HepG2 (cell line): Measurements from ENCODE around the gene SPDYE6. TPM values are rescaled to one million over a fixed set of nuclear protein-coding genes. Genes with fewer than 3 reads are reported as not detected.
A peak's percentile ranks its signal among the peaks of the same experiment; 100 is the strongest.

ENCODE experiments used
- FOSL2 ChIP-seq: sonication (generic); formaldehyde crosslinking; IDR thresholded peaks from 2 replicates; pipeline ENCODE4 v1.4.0; 2020; ENCODE audit warnings: missing genetic modification reagents
- HMGXB4 ChIP-seq, 2 experiments: sonication (generic) in 1 of 2; formaldehyde crosslinking in 1 of 2; IDR thresholded peaks; 2 replicates each; pipeline versions ENCODE4 v1.4.0 to v1.6.1; 2018 to 2020; ENCODE audit warnings: missing genetic modification reagents in 2 of 2, borderline replicate concordance in 1 of 2, low read depth in 1 of 2, mild to moderate bottlenecking in 1 of 2, missing biosample characterization in 1 of 2
- HNF1B ChIP-seq: sonication (generic); formaldehyde crosslinking; IDR thresholded peaks from 2 replicates; pipeline ENCODE4 v1.5.1; 2020; ENCODE audit warnings: mild to moderate bottlenecking, moderate library complexity, missing genetic modification reagents
- HNRNPL ChIP-seq: fragments of 200-400 bp; formaldehyde crosslinking; IDR thresholded peaks from 2 replicates; pipeline ENCODE4 v1.6.1; 2017; ENCODE audit warnings: mild to moderate bottlenecking, low read depth, low read length
- JARID2 ChIP-seq: sonication (generic); formaldehyde crosslinking; IDR thresholded peaks from 2 replicates; pipeline ENCODE4 v1.8.1; 2023; ENCODE audit warnings: missing genetic modification reagents, inconsistent platforms; ENCODE audit not compliant: insufficient replicate concordance
- KLF12 ChIP-seq: sonication (generic); formaldehyde crosslinking; IDR thresholded peaks from 2 replicates; pipeline ENCODE4 v1.4.0; 2020; ENCODE audit warnings: missing genetic modification reagents, borderline replicate concordance
- POLR2A ChIP-seq, 2 experiments: IDR thresholded peaks; 2 replicates each; pipeline ENCODE4 v1.6.1; 2011; ENCODE audit warnings: low read depth in 2 of 2, low read length in 2 of 2, mild to moderate bottlenecking in 1 of 2, moderate library complexity in 1 of 2; ENCODE audit not compliant: insufficient read depth in 1 of 2
- RAD21 ChIP-seq: fragments of 450-650 bp; formaldehyde crosslinking; IDR thresholded peaks from 2 replicates; pipeline ENCODE4 v1.5.0; 2020; ENCODE audit warnings: mild to moderate bottlenecking
- SP4 ChIP-seq: sonication (generic); formaldehyde crosslinking; IDR thresholded peaks from 2 replicates; pipeline ENCODE4 v1.8.1; 2023; ENCODE audit warnings: mild to moderate bottlenecking, missing genetic modification reagents
- XRCC5 ChIP-seq: fragments of 200-400 bp; formaldehyde crosslinking; optimal IDR thresholded peaks from 2 replicates; pipeline ENCODE3; 2017; ENCODE audit warnings: mild to moderate bottlenecking, low read length
- ZNF460 ChIP-seq: sonication (generic); formaldehyde crosslinking; IDR thresholded peaks from 2 replicates; pipeline ENCODE4 v1.5.1; 2020; ENCODE audit warnings: missing genetic modification reagents, mild to moderate bottlenecking, borderline replicate concordance
- ZNF550 ChIP-seq: sonication (generic); formaldehyde crosslinking; IDR thresholded peaks from 2 replicates; pipeline ENCODE4 v1.4.0; 2020; ENCODE audit warnings: mild to moderate bottlenecking, missing genetic modification reagents, borderline replicate concordance
- ZNF564 ChIP-seq: sonication (generic); formaldehyde crosslinking; IDR thresholded peaks from 2 replicates; pipeline ENCODE4 v1.8.1; 2023; ENCODE audit warnings: mild to moderate bottlenecking, missing genetic modification reagents
- ZNF670 ChIP-seq: sonication (generic); formaldehyde crosslinking; IDR thresholded peaks from 2 replicates; pipeline ENCODE4 v1.8.0; 2022; ENCODE audit warnings: mild to moderate bottlenecking, missing genetic modification reagents, borderline replicate concordance
- ZNF746 ChIP-seq: sonication (generic); formaldehyde crosslinking; IDR thresholded peaks from 2 replicates; pipeline ENCODE4 v1.8.0; 2022; ENCODE audit warnings: mild to moderate bottlenecking, missing genetic modification reagents
- ZNF788 ChIP-seq: sonication (generic); formaldehyde crosslinking; IDR thresholded peaks from 2 replicates; pipeline ENCODE4 v1.5.0; 2020; ENCODE audit warnings: mild to moderate bottlenecking, missing genetic modification reagents, borderline replicate concordance
- ZNF841 ChIP-seq: sonication (generic); formaldehyde crosslinking; IDR thresholded peaks from 2 replicates; pipeline ENCODE4 v1.8.1; 2023; ENCODE audit warnings: missing genetic modification reagents, borderline replicate concordance
- ZSCAN31 ChIP-seq: sonication (generic); formaldehyde crosslinking; IDR thresholded peaks from 2 replicates; pipeline ENCODE4 v1.5.0; 2020; ENCODE audit warnings: low read depth, mild to moderate bottlenecking, missing genetic modification reagents
- polyA plus RNA-seq, 8 experiments: library from polyadenylated mRNA; depleted of rRNA in 3 of 8; stranded (reverse) in 7 of 8; unstranded in 1 of 8; fragments of >200 nt; fragmentation: Illumina TruSeq in 4 of 8; extraction: Trizol in 4 of 8; gene quantifications; 2 replicates each; pipeline versions ENCODE4 v1.2.1 to v1.2.3, GENCODE V29; 2011 to 2016; ENCODE audit warnings: low read depth in 4 of 8, missing spikeins in 1 of 8, mixed read lengths in 1 of 8; ENCODE audit not compliant: insufficient read depth in 1 of 8
- total RNA-seq, 5 experiments: library from RNA; depleted of rRNA; stranded (reverse); fragments of >200 nt; fragmentation: Illumina TruSeq; extraction: Trizol; gene quantifications; 2 replicates each; pipeline ENCODE4 v1.2.3, GENCODE V29; 2016; ENCODE audit warnings: low read depth in 1 of 5

SPDYE6 gene
- total and polyA plus RNA-seq, 2 of the 13 experiments (the other 11 are each of a cell fraction or from before 2014, with no cell fraction given): 0.07 TPM; not detected in 1

- TF ChIP-seq HNF1B (CRISPR knock-in tag) (peak; percentile 53; the same call in 1 of the 2 replicates), RAD21 (CRISPR knock-in tag) (peak; percentile 91), SP4 (CRISPR knock-in tag) (no peak), KLF12 (CRISPR knock-in tag) (no peak), ZNF670 (CRISPR knock-in tag) (0 out of 2 replicates have a peak, but pooled peaks have one; percentile 31), FOSL2 (CRISPR knock-in tag) (0 out of 2 replicates have a peak, but pooled peaks have one; percentile 18), XRCC5 (peak; percentile 63), ZNF746 (CRISPR knock-in tag) (no peak), ZSCAN31 (CRISPR knock-in tag) (0 out of 2 replicates have a peak, but pooled peaks have one; percentile 32), POLR2A (IDR thresholded peaks at IDR 0.05; ENCODE audit: insufficient read depth in 1 of 2, low read depth in 2 of 2, low read length in 2 of 2) (peak in 1 of 2 experiments; percentile 41; a peak in 1 of 4 replicates), ZNF550 (CRISPR knock-in tag) (no peak), HNRNPL (peak; percentile 90), ZNF564 (CRISPR knock-in tag) (peak; percentile 81; the same call in 1 of the 2 replicates), ZNF460 (CRISPR knock-in tag) (no peak), ZNF788 (CRISPR knock-in tag) (peak; percentile 20; the same call in 1 of the 2 replicates), ZNF841 (CRISPR knock-in tag) (no peak), JARID2 (CRISPR knock-in tag) (no peak), HMGXB4 (CRISPR knock-in tag; IDR thresholded peaks at IDR 0.05; ENCODE audit: borderline replicate concordance in 1 of 2, low read depth in 1 of 2) (0 out of 4 replicates have a peak, but pooled peaks of 1 of the 2 experiments have one; percentile 35)
- TF ChIP-seq, all 625 proteins: peak for 27
These were observed 34.6 kb upstream of the SPDYE6 start (continued) for GRCh38 chr7:102390697-102391484.
